Ishikawa (cell line): ENCODE data around the gene TTLL10.

Source experiments
- CEBPB ChIP-seq: IDR thresholded peaks from 2 replicates; pipeline ENCODE4 v1.6.1; 2012
- CREB1 ChIP-seq: IDR thresholded peaks from 2 replicates; pipeline ENCODE4 v1.6.1; 2012; ENCODE audit warnings: low read depth
- EGR1 ChIP-seq: IDR thresholded peaks from 2 replicates; pipeline ENCODE4 v1.6.1; 2012
- EP300 ChIP-seq: IDR thresholded peaks from 2 replicates; pipeline ENCODE4 v1.6.1; 2012; ENCODE audit warnings: borderline replicate concordance
- FOXM1 ChIP-seq: IDR thresholded peaks from 2 replicates; pipeline ENCODE4 v1.6.1; 2012; ENCODE audit warnings: low read depth, borderline replicate concordance
- NFIC ChIP-seq: IDR thresholded peaks from 2 replicates; pipeline ENCODE4 v1.6.1; 2012
- RAD21 ChIP-seq: IDR thresholded peaks from 2 replicates; pipeline ENCODE4 v1.6.1; 2012; ENCODE audit warnings: low read depth
- TAF1 ChIP-seq: IDR thresholded peaks from 2 replicates; pipeline ENCODE4 v1.6.1; 2012; ENCODE audit warnings: low read depth, mild to moderate bottlenecking
- TCF12 ChIP-seq: IDR thresholded peaks from 2 replicates; pipeline ENCODE4 v1.6.1; 2012; ENCODE audit warnings: low read depth
- TEAD4 ChIP-seq: IDR thresholded peaks from 2 replicates; pipeline ENCODE4 v1.6.1; 2012
- YY1 ChIP-seq: IDR thresholded peaks from 2 replicates; pipeline ENCODE4 v1.6.1; 2012; ENCODE audit warnings: low read depth
- ZBTB7A ChIP-seq: IDR thresholded peaks from 2 replicates; pipeline ENCODE4 v1.6.1; 2012; ENCODE audit warnings: low read depth
- TF ChIP-seq, protein P1 (sequence below): IDR thresholded peaks from 2 replicates; pipeline ENCODE4 v1.6.1; 2012
- TF ChIP-seq, protein P2 (sequence below): IDR thresholded peaks from 2 replicates; pipeline ENCODE4 v1.6.1; 2012
- TF ChIP-seq, protein P3 (sequence below): IDR thresholded peaks from 2 replicates; pipeline ENCODE4 v1.6.1; 2012; ENCODE audit warnings: low read depth, mild to moderate bottlenecking

The TTLL10 gene

DNA sequence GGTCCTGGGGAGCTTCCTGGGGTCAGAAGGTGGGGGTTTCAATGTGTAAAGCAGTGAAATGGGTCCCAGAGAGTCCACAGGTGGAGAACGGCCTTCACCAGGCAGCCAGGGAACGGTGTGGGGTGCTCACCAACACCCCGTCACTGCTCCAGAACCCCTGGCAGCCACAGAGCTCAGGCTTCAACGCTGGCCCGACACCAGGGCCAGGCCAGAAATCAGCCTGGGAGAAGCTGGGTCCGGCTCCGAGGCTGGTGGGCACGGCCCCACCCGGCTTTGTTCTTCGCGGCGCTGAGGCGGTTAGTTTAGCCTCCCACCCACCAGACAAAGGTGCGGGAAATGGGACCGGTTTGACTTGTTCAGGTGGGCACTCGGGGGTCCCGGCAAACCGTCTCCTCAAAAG, 33.0 kb upstream of the TTLL10 start:
- no peak for TF ChIP-seq CREB1
- TF ChIP-seq ZBTB7A, result no peak
- no peak for TF ChIP-seq TEAD4
- TF ChIP-seq, protein P1, sequence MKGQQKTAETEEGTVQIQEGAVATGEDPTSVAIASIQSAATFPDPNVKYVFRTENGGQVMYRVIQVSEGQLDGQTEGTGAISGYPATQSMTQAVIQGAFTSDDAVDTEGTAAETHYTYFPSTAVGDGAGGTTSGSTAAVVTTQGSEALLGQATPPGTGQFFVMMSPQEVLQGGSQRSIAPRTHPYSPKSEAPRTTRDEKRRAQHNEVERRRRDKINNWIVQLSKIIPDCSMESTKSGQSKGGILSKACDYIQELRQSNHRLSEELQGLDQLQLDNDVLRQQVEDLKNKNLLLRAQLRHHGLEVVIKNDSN, result no peak
- TF ChIP-seq CEBPB, result no peak
- TF ChIP-seq, protein P2, sequence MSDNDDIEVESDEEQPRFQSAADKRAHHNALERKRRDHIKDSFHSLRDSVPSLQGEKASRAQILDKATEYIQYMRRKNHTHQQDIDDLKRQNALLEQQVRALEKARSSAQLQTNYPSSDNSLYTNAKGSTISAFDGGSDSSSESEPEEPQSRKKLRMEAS, result no peak
- no peak for TF ChIP-seq YY1
- TF ChIP-seq, protein P3, sequence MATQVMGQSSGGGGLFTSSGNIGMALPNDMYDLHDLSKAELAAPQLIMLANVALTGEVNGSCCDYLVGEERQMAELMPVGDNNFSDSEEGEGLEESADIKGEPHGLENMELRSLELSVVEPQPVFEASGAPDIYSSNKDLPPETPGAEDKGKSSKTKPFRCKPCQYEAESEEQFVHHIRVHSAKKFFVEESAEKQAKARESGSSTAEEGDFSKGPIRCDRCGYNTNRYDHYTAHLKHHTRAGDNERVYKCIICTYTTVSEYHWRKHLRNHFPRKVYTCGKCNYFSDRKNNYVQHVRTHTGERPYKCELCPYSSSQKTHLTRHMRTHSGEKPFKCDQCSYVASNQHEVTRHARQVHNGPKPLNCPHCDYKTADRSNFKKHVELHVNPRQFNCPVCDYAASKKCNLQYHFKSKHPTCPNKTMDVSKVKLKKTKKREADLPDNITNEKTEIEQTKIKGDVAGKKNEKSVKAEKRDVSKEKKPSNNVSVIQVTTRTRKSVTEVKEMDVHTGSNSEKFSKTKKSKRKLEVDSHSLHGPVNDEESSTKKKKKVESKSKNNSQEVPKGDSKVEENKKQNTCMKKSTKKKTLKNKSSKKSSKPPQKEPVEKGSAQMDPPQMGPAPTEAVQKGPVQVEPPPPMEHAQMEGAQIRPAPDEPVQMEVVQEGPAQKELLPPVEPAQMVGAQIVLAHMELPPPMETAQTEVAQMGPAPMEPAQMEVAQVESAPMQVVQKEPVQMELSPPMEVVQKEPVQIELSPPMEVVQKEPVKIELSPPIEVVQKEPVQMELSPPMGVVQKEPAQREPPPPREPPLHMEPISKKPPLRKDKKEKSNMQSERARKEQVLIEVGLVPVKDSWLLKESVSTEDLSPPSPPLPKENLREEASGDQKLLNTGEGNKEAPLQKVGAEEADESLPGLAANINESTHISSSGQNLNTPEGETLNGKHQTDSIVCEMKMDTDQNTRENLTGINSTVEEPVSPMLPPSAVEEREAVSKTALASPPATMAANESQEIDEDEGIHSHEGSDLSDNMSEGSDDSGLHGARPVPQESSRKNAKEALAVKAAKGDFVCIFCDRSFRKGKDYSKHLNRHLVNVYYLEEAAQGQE, result no peak
- no peak for TF ChIP-seq NFIC
- no peak for TF ChIP-seq TAF1

DNA sequence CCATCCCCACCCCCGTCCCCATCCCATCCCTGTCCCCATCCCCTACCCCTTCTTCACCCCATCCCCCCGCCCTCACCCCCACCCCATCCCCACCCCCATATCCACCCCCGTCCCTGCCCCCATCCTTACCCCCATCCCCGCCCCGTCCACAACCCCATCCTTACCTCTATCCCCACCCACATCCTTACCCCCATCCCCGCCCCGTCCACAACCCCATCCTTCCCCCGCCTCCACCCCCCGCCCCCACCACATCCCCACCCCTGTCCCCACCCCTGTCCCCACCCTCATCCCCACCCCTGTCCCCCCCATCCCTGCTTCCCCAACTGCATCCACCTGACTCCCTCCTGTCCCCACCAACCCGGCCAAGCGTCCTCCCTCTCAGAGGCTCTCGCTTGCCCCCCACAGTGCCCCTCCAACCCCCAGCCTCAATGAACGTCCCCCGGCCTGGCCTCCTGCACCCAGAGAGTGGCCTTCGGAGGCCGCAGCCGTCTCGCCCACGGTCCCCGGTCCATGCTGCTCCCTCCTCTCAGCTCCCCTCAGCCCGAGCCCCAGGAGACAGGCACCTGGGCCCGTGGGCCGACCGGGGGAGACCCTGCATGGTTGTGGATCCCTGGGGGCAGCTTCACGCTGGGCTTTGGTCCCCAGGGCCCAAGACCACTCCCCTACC, 32.3 kb upstream of the TTLL10 start:
- TF ChIP-seq NFIC (no peak), FOXM1 (no peak), RAD21 (no peak), TCF12 (no peak), EGR1 (no peak), TAF1 (no peak), ZBTB7A (no peak), TEAD4 (no peak), CREB1 (no peak), EP300 (no peak), CEBPB (no peak), YY1 (no peak)
- TF ChIP-seq, protein P3, result no peak
- TF ChIP-seq, protein P1, result no peak
- TF ChIP-seq, protein P2, result no peak

DNA sequence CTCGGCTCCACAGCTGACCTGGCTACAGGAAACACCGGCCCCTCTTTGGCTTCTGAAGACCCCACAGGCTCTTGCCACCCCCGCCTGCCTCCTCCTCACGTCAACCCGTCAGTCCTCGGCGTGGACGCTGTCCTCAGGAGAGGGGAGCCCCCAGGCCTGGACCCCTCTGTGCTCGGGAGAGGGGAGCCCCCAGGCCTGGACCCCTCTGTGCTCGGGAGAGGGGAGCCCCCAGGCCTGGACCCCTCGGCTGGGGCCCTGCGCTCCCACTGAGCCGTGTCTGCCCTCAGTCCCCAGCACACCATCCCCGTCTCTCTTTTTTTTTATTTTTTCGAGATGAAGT, 31.8 kb upstream of the TTLL10 start:
- TF ChIP-seq EGR1 (no peak), EP300 (no peak), CEBPB (no peak), ZBTB7A (no peak), TAF1 (no peak), NFIC (no peak), CREB1 (no peak), TCF12 (no peak), YY1 (no peak), FOXM1 (no peak), TEAD4 (no peak)
- TF ChIP-seq, protein P1, result no peak
- TF ChIP-seq, protein P3, result no peak

DNA sequence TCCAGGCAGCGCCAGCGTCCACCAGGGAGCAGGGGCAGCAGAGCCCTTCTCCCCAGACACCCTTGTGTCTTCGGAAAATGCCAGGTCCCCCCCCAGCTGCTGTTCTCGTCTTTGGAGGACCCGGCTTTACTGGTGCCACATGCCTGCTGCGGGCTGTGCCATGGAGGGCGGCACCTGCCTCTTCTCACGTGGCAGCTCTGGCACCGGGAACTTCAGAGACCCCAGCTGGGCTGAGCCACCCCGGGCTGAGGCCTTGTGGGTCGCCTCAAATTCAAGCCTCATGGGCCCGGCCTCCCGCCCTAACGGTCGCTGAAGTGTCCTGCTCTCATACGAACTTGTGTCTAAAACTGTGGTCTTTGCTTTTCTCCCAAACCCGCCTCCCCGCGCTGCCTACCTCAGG, 30.8 kb upstream of the TTLL10 start:
- TF ChIP-seq ZBTB7A (no peak), YY1 (no peak), CREB1 (no peak), EP300 (no peak), RAD21 (no peak), CEBPB (no peak), EGR1 (no peak), TCF12 (no peak), FOXM1 (no peak), TEAD4 (no peak), TAF1 (no peak)
- TF ChIP-seq, protein P2, result no peak
- TF ChIP-seq, protein P3, result no peak
- TF ChIP-seq, protein P1, result no peak
